Measurements from ENCODE around the gene VEPH1. TPM values are rescaled to one million over a fixed set of nuclear protein-coding genes. Genes with fewer than 3 reads are reported as not detected.

VEPH1 gene
- polyA plus RNA-seq, 1 of the 3 experiments (the other 2 are of a cell fraction) = 6.0 TPM

- no peak overlapping the region for H3K4me2 ChIP-seq
- H3K27me3 ChIP-seq (ENCODE audit: insufficient read depth) = no peaks in the 10 kb centered on the region
- H3K27ac ChIP-seq (ENCODE audit: low read depth in 2 of 2, low read length in 1 of 2) = no peak overlapping the region
- POLR2A ChIA-PET = no interaction called here
- CTCF ChIA-PET = interaction anchor here (0.6 to 1.4 kb wide), 5 partner anchors 26 to 275 kb away, joined by 3 to 6 read pairs (median 3); no protein-coding TSS in a partner anchor
- no peak overlapping the region for H2AFZ ChIP-seq (ENCODE audit: low read depth)
- peaks cover 2% of the 10 kb centered on the region for H3F3A ChIP-seq (replicated peaks; ENCODE audit: insufficient read depth)
- H3K4me1 ChIP-seq (ENCODE audit: control insufficient read depth in 1 of 2, insufficient read depth in 2 of 2, low read depth in 1 of 2, low read length in 1 of 2) = peaks cover 7% of the 10 kb centered on the region in 2 experiments; a peak in 3 of 4 replicates
- H4K20me1 ChIP-seq (ENCODE audit: insufficient read depth) = no peaks in the 10 kb centered on the region
- H3K36me3 ChIP-seq (replicated peaks in 1 of 2; ENCODE audit: control insufficient read depth in 1 of 2, insufficient read depth in 2 of 2, low read length in 1 of 2) = no peaks in the 10 kb centered on the region
- no peak for DNase-seq
- H3K9me3 ChIP-seq = no peaks in the 10 kb centered on the region
- H3K9ac ChIP-seq = no peak overlapping the region
- TF ChIP-seq YY1 (IDR thresholded peaks at IDR 0.05; ENCODE audit: low read depth) (no peak), RCOR1 (IDR thresholded peaks at IDR 0.05; ENCODE audit: low read length) (no peak), RFX5 (IDR thresholded peaks at IDR 0.05; ENCODE audit: low read length) (no peak), TEAD4 (IDR thresholded peaks at IDR 0.05; ENCODE audit: borderline replicate concordance, insufficient read depth) (no peak), PBX3 (IDR thresholded peaks at IDR 0.05) (no peak), SMC3 (IDR thresholded peaks at IDR 0.05; ENCODE audit: low read depth, low read length) (no peak), GATA2 (CRISPR knock-in tag; IDR thresholded peaks at IDR 0.05) (no peak), NFIC (IDR thresholded peaks at IDR 0.05; ENCODE audit: borderline replicate concordance) (no peak), REST (IDR thresholded peaks at IDR 0.05; ENCODE audit: low read depth, low read length) (no peak), TCF12 (IDR thresholded peaks at IDR 0.05) (no peak)
- no peak overlapping the region for H3K4me3 ChIP-seq (ENCODE audit: low read depth in 2 of 2, low read length in 1 of 2)
- 84% methylated on average over 5 of the region's 5 CpGs for WGBS (ENCODE audit: low lambda C conversion rate)
- no peaks in the 10 kb centered on the region for H3K9me2 ChIP-seq
- no peaks in the 10 kb centered on the region for H3K79me2 ChIP-seq (ENCODE audit: insufficient read depth)
These were observed 269.3 kb downstream of the VEPH1 start for GRCh38 chr3:157233923-157234322.

- CTCF ChIA-PET = interaction anchor here (1.4 kb wide), 1 partner anchor 301 kb away, joined by 4 read pairs; no protein-coding TSS in a partner anchor
- Histone ChIP-seq H3K4me2 (no peak overlapping the region), H3K9me2 (no peaks in the 10 kb centered on the region), H3K36me3 (replicated peaks in 1 of 2; ENCODE audit: control insufficient read depth in 1 of 2, insufficient read depth in 2 of 2, low read length in 1 of 2) (no peaks in the 10 kb centered on the region), H3K4me3 (ENCODE audit: low read depth in 2 of 2, low read length in 1 of 2) (no peak overlapping the region), H3F3A (replicated peaks; ENCODE audit: insufficient read depth) (no peaks in the 10 kb centered on the region), H3K9me3 (no peaks in the 10 kb centered on the region), H2AFZ (ENCODE audit: low read depth) (no peak overlapping the region), H3K9ac (no peak overlapping the region), H3K27ac (ENCODE audit: low read depth in 2 of 2, low read length in 1 of 2) (no peak overlapping the region), H4K20me1 (ENCODE audit: insufficient read depth) (no peaks in the 10 kb centered on the region), H3K4me1 (ENCODE audit: control insufficient read depth in 1 of 2, insufficient read depth in 2 of 2, low read depth in 1 of 2, low read length in 1 of 2) (peaks cover 0 to 1% of the 10 kb centered on the region in 2 experiments; a peak in 2 of 4 replicates), H3K79me2 (ENCODE audit: insufficient read depth) (no peaks in the 10 kb centered on the region), H3K27me3 (ENCODE audit: insufficient read depth) (no peaks in the 10 kb centered on the region)
- TF ChIP-seq NFIC (IDR thresholded peaks at IDR 0.05; ENCODE audit: borderline replicate concordance) = no peak
- no peak for TF ChIP-seq RXRA (IDR thresholded peaks at IDR 0.05; ENCODE audit: borderline replicate concordance, low read depth)
- TF ChIP-seq EZH2phosphoT487 (IDR thresholded peaks at IDR 0.05; ENCODE audit: borderline replicate concordance, low read depth) = no peak
- no peak for TF ChIP-seq RFX5 (IDR thresholded peaks at IDR 0.05; ENCODE audit: low read length)
- TF ChIP-seq ZBTB33 (IDR thresholded peaks at IDR 0.05; ENCODE audit: borderline replicate concordance, low read depth) = no peak
- no peak for TF ChIP-seq FOXJ3 (CRISPR knock-in tag; IDR thresholded peaks at IDR 0.05)
- TF ChIP-seq SMC3 (IDR thresholded peaks at IDR 0.05; ENCODE audit: low read depth, low read length) = no peak
- POLR2A ChIA-PET = no interaction called here
- no peak for DNase-seq
- WGBS (ENCODE audit: low lambda C conversion rate) = 81% methylated on average over 3 of the region's 3 CpGs
These were observed 271.1 kb downstream of the VEPH1 start for GRCh38 chr3:157232141-157232540.

Data from SK-N-SH (cell line).